HG03103 (cell line): ENCODE data around the gene SCTR.

Source experiments
- ATAC-seq: cut with Tn5 transposase; IDR thresholded peaks from one replicate; pipeline ENCODE4 v1.9.1; 2021; ENCODE audit warnings: low read depth; ENCODE audit not compliant: unreplicated experiment

Gene SCTR

DNA sequence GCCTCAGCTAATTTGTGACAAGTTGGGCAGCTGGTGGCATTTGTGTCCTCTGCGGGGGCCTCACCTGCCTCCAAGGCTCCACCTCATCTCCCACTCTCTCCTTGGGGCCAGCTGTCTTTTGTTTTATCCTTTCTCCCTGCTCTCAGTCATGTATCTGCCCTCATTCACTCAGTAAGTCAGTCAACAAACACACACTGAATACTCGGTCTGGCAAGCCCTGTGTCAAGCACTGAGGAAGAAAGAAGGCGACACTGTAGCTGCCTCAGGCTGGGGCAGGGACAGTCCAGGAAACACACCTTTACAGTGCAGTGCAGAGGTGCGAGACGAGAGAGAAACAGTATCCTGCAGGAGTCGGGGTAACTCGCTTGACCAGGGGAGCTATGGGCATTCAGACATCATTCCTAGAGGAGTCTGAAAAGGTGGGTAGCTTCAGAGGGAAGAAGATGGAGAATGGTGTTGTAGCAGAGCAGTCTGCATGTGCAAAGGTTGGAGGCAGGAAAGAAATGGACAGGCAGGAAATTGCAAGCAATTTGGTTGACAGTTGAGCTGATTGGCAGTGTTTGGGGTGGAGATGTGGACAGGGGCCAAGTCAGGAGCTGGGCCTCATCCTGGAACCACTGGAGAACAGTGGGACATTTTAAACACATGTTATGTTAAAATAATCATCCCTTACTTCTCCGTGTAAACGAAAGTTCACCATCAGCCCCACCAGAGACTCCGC, 34.9 kb downstream of the SCTR start:
- ATAC-seq: no peak

DNA sequence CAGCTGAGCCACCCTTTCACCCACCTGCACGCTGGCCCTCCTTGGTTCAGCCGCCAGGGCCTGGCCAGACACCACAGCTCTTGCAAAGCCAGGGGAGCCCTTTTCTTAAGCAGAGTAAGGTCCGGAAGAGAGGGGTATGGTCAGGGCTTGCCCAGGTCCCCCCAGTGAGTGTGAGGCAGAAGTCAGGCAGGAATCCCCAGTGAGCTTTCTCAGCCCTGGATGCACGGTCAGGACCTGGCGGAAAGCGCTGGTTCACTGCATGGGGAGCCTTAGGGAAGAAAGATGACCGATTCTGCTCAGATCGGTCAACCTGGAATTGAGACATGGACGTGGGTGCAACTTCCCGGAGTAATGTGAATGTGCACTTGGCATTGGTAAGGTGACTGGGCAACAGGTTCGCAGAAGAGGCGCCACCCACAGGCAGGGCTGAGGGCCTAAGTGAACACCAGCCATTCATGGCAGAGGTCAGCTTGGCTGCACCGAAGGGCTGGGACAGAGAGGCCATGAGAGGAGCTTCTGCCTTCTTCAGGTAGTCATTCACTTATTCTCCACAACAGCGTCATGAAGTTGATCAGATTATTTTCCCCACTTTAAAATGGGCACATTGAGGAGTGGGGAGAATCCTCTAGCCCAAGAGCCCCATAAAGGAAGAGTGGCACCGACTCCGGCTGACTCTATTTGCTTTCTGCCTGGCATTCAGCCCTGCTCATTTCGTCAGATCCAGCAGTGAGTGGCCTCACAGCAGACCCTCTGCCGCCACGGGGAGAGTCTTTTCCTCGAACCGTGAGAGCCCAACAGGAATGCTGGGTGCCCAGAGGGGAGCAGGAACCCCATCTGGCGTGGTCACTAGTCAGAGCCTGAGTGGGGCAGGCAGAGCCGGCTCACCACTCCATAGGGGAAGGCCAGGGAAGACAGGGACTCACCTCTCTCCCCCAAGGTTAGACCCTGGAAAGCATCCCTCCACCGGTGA, 35.8 kb downstream of the SCTR start:
- no peak for ATAC-seq

DNA sequence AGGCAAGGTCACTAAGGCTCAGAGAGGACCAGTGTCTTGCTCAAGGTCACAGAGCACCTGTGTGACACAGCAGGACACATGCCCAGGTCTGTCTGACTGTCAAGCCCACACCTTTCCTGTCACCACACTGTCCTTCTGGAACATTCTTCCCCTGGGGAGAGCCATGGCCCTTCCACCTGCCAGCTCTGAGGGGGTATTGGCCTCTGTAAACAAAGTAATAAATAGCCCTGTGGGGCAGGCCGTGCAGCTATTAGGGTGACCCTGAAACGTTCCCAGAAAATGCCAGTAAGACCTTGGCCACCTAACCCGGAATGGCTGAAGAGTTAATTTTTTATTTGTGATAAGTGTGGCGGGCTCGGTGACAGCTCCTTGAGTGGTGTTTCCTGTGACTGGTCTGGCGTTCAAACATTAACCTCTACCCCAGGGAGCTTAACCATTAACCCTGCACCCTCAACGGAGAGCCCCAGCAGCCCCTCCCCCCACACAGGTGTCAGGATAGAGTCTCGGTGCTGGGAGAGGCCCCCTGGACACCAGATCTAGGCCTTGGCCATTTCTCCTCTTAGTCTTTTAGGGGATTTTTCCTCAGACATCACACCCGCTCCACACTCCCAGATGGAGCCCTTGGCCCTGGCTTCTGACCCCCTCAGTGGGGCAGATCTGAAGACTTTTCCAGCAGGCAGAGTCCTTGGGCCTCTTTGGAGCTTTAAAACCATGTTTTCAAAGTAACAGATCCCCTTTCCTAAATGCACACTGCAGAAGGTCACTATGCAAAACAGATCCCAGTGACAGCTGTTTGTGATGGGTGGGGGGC, 36.6 kb downstream of the SCTR start:
- peak; percentile 68 for ATAC-seq

- no peak for ATAC-seq
Measured at GRCh38 chr2:119486886-119487285, 37.4 kb downstream of the SCTR start.

DNA sequence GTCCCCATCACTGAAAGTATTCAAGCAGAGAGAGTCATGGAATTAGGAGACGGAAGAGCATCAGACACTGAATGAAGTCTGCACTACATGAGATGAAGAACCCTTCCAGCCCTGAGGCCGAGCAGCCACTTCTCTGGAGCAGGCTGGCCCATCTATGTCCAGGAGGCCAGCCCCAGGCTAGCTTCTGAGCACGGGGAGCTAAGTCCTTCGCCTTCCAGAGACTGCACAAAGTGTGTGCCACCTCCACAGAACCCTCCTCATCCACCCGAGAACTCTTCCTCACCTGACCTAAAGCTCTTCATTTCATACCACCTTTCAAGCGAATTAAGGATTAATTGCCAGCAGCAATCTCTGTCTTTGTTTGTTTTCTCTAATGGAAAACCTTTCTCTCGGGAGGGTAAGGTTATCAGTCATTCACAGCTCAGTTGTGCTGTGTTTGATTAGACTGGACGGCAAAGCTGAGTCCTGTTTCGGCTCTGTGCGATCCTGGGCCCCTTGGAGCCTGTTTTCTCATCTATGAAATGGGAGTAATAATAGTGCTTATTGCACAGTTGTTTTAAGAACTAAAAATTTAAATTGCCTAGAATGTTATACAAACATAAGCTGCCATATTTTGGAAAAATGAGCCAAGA, 38.0 kb downstream of the SCTR start:
- ATAC-seq: no peak

DNA sequence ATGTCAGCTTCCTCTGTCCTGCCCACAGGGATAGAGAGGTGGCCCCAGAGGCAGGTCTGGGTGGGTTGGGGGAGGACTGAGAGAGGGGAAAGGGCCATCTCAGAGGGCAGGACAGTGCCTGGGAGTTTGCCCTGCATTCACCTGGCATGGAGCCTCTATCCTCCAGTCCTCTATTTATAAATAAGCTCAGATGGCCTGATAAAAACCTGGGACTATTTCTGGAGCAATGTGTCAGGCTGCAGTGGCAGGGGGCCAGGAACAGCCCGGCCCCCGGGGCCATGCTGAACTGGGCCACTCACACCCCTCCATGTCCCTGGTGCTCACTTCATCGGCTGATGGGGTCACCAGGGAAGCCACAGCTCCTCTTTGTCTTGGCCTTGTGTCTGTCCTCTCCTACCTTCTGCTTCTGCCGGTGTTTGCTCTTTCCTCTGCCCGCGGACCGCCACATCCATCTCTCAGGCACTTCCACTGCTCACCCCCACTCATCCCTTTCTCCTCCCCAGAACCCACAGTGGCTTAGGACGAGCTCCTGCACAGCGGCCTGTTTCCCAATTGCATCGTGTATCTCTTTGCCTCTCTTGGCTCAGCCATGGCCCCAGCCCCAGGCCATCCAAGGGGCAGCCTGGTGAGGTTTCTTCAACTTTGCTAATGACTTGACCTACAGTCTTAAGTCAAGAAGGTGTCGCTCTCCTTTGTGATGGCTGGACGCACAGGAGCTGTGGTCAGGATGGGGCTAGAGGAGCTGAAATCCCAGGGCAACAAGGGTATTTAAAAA, 38.8 kb downstream of the SCTR start:
- no peak for ATAC-seq

DNA sequence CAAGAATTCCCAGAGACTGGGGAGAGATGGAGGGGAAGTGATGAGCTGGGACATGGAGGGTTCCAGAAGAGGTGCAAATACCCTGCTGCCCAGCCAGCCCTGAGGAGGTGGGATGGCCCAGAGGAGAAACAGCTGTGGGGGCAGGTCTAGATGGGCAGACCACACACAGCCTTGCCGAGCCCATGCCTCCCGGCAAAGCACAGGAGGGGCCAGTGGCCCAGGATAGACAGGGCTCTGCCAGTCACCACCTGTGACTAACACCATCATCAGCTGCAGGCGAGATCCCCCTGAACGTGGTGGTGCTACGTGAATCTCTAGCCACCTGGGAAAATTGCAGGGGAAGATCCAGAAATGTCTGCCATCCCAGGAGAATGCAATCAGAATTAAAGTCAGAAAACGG, 39.4 kb downstream of the SCTR start:
- no peak for ATAC-seq

DNA sequence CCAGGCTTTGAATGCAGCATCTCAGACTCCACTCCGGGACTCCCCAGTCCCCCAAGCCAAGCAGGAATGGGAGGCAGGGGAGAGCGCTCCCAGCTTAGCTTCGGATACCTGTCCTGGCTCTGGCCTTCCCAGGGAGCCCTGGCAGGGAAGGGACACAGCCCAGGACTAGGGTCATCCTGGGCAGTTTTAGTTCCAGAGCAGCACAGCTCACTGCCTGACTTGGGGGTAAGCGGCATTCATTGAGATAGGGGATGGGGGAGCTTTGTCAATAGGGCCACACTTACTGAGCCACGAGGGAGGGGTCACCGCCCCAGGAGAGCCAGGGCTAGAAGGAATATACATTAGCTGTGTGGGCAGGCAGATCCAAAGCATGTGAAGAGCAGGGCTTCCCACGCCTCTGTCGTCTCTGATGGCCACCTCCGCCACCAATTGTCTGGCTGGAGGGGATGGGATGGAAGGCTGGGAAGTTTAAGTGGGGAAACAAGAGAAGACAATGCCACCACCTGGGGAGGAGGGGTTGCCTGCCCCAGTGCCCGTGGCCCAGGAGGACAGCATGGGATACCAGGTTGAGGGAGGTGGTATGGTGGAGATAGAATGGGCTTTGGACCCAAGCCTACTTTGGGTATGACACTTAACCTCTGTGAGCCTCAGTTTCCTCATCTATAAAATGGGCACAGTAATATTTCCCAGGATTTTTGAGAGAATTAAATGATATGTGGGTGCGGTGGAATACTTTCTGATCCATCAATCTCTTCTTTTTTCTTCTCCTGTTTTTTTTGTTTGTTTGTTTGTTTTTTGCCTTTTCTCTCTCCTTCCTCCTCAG, 40.2 kb downstream of the SCTR start:
- no peak for ATAC-seq

- no peak for ATAC-seq
Measured at GRCh38 chr2:119483395-119483753, 40.9 kb downstream of the SCTR start.

GRCh38 chr2:119482481-119483394, 41.5 kb downstream of the SCTR start:
- ATAC-seq: no peak

DNA sequence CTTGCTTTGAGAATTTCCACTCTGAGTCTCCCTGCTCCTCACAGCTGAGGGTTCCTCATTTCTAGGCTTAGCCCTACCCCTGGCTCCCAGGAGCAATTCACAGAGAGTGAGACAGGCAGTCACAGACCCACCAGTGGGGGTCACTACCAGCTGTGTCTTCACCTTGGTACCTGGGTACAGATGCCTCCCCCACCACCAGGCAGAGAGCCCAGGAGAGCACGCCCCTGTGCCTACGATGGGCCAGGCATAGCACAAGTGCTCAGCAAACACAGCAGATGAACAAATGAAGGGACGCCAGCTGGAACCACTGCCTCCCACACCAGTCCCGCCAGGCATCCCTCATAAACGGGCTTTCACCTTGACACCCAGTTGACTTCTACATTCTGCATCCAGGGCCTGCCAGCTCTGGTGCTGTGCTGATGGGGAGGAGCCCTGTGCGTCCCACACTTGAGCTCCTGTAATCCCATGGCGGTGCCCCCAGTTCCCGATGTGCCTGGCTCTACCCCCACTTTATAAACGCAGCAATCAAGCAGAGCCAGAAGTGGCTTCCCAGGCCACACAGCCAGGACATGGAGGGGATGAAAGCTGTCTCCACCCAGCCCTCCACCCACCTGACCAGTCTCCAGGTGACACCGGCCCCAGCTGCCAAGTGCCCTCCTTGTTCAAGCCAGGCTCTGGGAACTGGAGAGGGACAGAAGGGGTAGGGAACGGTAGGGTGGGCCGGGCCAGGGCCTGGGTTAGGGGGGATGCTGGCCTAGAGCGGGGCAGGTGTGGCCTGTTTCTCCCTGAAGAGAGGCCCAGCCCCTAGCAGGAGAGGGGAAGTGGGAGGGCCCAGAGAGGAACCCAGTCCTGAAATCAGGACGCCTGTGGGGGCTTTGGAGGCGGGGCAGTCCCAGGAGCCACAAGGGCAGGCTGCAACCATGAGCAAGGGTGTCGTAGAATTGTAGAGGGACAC, 42.5 kb downstream of the SCTR start:
- no peak for ATAC-seq

- ATAC-seq: no peak
Measured at GRCh38 chr2:119480718-119481142, 43.6 kb downstream of the SCTR start.

DNA sequence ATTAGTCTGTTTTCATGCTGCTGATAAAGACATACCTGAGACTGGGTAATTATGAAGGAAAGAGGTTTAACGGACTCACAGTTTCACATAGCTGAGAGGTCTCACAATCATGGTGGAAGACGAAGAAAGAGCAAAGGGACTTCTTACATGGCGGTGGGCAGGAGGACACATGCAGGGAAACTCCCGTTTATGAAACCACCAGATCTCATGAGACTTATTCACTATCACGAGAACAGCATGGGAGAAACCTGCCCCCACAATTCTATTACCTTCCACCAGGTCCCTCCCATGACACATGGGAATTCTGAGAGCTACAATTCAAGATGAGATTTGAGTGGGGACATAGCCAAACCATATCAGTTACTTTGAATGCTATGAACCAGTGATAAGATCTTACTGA, 44.1 kb downstream of the SCTR start:
- no peak for ATAC-seq

GRCh38 chr2:119478978-119479295, 45.3 kb downstream of the SCTR start:
- ATAC-seq: no peak

GRCh38 chr2:119478188-119478977, 45.9 kb downstream of the SCTR start:
- ATAC-seq: no peak

DNA sequence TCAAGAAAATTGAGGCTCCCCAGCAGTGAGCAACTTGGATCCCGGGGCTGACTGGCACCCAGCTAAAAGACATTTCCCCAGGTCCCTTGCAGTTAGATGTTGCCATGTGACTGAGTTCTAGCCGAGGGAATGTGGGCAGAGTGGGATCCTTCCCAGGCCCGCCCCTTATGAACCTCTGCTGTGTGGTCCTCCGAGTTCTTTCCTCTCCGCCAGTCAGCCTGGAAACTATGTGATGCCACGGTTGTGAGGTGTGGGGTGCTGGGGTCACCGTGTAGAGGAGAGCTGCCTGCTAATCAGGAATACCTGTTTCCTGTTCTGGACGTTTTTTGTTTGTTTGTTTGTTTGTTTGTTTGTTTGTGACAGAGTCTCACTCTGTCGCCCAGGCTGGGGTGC, 47.2 kb downstream of the SCTR start:
- no peak for ATAC-seq
